Activated CD4-positive, CD25-positive, alpha-beta regulatory T cell (primary cell): ENCODE results near the gene XAB2.

Source experiments
- DNase-seq, 4 experiments: peaks; one replicate each; lab custom pipeline; 2025; lab: John Stamatoyannopoulos, UW

The XAB2 gene

DNA sequence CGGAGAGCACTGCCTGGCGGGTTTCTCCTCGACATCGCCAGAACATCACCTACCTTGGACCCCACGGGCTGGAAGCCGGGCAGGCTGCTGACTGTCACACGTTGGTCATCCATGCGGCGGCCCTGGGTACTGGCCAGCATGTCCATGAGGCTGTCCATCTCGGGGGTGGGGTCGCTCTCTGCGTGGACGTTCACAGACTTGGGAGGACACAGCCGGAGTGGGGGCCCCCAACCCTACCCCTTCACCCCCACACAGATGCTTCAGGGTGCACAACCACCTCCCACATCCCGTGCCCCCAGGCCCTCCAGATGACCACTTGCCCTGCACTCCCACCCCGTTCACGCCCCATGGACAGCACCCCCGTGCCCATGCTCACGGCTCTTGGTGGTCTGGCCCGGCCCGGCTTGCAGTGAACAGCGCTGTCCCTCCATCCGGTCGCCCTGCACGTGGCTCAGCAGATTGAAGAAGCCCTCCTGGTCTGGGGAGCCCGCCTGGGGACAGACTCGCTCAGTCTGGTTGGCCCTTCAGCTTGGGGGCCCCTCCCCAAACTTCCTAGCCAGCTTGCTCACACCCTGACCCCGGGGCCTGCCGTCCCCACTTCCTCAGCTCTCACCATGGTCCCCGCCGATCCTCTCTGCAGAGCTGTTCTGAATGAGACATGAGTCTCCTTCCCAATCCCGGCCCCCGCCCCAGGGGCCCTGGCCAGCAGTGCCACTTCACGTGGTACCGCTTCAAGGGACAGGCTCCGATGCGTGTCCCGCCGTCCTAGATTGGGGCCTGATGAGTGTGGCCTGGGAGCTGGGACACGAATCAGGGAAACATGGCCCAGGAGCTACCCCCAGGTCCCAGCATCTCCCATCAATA lies 3.2 kb upstream of the XAB2 start:
- DNase-seq = no peak

- no peak for DNase-seq
Observed at GRCh38 chr19:7631577-7631976, 2.2 kb upstream of the XAB2 start.

DNA sequence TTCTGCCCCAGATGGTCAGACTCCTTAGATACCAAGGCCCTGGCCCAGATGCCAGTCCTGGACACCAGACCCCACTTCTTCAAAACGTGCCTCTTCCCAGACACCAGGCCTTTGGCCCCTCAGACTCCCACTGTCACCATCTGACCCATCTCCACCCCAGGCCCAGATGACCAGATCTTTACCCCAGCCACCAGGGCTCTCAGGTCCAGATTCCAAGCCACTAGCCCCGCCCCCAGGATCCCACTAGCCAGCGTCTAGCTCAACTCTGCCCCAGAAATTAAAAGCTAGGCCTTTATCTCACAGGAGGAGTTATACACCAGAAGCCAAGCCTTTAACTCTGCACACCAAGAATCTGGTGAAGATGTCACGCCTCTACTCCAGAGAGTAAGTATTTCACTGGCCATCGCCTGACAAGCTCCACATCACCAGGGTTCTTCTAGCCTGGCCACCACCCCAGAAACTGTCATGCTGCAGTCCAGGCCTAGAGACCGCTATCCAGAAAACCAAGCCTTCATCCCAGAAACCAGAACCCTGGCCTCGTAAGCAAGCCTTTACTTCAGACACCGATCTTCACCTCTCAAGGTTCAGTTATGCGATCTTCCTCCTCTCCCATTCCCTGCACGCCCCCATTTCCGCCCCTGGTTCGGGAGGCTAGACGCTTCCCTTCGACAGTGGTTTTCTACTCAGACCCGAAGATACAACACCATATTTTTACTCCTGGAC lies 595 bp downstream of the XAB2 start:
- no peak for DNase-seq

DNA sequence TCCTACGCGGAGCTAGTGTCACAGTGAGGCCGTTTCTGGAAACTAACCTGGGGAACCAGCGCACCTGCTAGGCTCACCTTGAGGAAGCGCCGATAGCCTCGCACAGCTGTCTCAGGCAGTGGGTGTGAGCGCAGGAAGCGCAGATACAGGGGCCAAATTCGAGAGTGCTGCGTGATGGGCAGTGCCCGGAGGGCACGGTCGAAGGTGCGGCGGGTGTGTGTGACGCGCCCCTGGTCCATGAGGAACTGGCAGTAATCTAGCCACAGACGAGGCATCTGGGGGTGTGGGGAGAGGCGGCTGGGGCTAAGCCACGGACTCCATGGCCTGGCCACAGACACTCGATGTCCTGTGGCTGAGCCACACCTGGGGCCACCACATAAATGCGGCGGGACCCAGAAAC lies 2.2 kb downstream of the XAB2 start:
- no peak for DNase-seq

- no peak for DNase-seq
Observed at GRCh38 chr19:7625763-7626372, 3.5 kb downstream of the XAB2 start.

DNA sequence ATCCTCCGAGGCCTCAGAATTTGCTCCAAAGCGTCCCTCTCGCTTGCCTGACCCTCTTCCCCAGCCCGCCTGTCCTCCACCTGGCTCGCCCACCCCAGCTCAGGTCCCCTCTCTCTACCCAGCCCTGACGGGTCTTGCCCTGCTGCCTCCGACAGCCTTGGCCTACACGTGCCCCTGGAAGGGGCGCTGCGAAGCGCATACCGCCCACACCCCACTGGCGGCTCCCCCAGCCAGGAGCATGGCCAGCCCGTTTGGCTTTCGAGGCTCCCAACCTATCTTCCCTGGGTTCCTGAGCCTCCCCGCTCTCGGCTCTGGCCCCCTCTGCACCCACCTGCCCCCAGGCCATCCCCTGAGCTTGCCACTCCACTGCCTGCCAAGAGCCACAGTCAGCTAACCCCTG lies 4.5 kb downstream of the XAB2 start:
- no peak for DNase-seq

- no peak for DNase-seq
Observed at GRCh38 chr19:7623725-7624603, 5.4 kb downstream of the XAB2 start.

DNA sequence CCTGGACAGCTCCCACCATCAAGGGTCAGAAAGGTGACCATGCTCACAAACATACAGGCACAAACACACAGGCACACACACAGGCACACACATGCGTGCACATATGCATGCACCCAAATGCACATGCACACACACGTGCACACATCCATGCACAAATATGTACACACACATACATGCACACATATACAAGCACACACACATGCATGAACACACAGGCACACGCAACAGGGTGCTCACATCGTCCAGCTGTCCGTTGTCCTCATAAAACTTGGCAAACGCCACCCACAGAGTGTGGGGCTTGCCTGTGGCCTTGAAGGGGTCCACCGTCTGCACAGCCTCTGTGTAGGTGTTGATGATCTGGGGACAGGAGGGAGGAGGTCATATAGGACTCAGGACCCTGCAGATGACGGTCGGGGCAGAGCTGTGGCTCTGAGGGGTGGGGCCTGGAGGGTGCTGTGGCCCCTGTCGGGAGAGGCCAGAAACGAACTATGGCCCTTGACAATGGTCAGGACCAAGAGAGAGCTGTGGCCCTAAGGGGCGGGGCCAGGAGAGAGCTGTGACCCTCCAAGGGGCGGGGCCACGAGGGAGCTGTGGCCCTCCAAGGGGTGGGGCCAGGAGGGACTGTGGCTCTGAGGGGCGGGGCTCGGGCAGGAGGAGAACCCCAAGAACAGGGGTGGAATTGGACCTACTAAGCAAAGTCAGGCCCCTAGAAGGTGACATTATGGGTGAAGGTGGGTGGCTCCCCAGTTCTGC lies 6.2 kb downstream of the XAB2 start:
- no peak for DNase-seq

- no peak for DNase-seq
Observed at GRCh38 chr19:7620442-7621412, 8.6 kb downstream of the XAB2 start.

DNA sequence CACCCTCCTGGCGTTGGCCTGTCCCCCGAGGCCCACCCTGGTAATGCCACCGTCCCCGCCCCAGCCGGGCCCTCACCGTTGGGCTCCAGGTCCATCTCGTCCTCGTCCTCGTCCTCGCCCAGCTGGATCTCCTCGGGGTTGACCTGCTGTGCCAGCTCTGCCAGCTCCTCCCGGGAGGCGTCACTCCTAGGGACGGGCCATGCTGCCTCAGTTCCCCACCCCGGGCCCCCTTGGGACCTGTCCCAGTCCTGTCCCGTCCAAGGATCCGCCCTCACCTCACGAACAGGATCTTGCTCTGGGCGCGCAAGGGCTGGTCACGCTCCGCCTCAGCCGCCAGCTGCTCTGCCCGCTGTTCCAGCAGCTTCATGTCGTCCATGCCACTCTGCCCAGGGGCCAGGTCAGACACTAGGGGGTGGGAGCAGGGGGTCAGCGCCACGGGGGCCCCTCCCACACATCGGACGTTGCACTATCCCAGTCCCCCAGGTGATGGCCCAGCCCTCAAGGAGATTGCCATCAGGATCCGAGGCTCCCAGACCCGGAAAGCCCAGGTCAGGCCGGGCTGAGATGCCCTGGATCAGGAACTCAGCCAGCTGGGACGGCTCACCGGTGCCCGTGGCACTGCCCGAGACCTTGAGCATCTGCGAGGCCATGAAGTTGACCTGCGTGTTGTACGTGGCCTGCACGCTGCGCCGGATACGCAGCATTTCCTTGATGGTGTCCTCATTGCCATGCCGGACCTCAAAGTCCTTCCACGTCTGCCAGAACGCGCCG lies 9.5 kb downstream of the XAB2 start:
- no peak for DNase-seq

GRCh38 chr19:7618771-7619510 lies 10.4 kb downstream of the XAB2 start:
- no peak for DNase-seq

- DNase-seq = no peak
Observed at GRCh38 chr19:7618348-7618747, 11.0 kb downstream of the XAB2 start.

DNA sequence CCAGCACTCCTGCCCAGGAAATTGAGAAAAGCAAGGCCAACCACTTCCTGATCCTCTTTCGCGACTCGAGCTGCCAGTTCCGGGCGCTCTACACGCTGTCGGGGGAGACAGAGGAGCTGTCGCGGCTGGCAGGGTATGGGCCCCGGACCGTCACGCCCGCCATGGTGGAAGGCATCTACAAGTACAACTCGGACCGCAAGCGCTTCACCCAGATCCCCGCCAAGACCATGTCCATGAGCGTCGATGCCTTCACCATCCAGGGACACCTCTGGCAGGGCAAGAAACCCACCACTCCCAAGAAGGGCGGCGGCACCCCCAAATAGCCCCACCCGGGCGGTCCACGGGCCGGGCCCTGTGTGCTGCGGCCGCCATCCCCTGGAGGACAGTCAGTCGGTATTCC lies 11.6 kb downstream of the XAB2 start:
- DNase-seq = no peak

GRCh38 chr19:7617172-7617571 lies 12.2 kb downstream of the XAB2 start:
- no peak for DNase-seq

GRCh38 chr19:7614859-7615741 lies 14.2 kb downstream of the XAB2 start:
- DNase-seq = no peak

- DNase-seq = no peak
Observed at GRCh38 chr19:7612282-7613274, 16.8 kb downstream of the XAB2 start.
